HG02973 (cell line): ENCODE results near the gene EIF3L.

ENCODE experiments used
- ATAC-seq: cut with Tn5 transposase; IDR thresholded peaks from one replicate; pipeline ENCODE4 v1.9.1; 2021; ENCODE audit warnings: moderate library complexity; ENCODE audit not compliant: unreplicated experiment

EIF3L gene

DNA sequence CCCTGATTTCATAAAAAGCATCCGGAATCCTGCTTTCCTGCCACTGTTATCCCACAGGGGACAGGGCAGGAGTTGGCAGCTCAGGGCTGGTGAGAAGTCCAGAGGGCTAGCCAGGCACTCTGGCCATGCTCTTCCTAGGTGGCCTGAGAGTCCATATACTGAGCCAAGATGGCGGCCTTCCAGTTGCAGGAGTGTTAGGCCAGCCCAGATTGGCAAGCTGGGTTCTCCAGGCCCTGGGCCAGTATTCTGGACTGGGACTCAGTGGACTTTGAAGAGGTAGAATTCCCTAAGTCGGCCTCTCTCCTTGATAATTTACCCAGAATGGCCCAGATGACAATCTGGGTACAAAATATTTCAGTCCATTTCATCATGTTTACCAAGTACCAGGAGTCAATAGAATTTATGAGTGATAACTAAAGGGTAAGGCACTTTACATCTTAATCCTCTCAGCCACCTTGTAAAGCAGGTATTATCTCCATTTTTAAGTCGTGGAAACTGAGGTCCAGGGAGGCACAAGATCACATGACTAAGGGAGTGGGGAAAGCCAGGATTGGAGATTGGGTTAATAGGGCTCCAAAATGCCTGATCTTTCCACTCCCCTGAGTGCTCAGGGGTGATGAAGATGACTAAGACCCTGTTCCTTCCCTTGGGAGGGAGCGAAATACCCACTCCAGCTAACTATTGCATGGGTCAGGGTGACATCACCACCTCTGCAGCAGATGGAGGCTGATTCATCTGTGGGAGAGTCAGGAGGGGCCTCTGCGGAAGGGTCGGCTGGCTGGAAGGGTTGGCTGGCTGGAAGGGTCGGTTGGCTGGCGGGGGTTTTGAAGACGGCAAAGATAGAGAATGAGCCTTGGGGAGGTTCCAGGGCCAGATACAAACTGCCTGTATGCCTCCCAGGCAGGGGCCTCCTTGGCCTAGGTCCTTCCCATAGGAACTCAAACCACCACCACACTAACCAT is 55.6 kb downstream of the EIF3L start:
- ATAC-seq = no peak

DNA sequence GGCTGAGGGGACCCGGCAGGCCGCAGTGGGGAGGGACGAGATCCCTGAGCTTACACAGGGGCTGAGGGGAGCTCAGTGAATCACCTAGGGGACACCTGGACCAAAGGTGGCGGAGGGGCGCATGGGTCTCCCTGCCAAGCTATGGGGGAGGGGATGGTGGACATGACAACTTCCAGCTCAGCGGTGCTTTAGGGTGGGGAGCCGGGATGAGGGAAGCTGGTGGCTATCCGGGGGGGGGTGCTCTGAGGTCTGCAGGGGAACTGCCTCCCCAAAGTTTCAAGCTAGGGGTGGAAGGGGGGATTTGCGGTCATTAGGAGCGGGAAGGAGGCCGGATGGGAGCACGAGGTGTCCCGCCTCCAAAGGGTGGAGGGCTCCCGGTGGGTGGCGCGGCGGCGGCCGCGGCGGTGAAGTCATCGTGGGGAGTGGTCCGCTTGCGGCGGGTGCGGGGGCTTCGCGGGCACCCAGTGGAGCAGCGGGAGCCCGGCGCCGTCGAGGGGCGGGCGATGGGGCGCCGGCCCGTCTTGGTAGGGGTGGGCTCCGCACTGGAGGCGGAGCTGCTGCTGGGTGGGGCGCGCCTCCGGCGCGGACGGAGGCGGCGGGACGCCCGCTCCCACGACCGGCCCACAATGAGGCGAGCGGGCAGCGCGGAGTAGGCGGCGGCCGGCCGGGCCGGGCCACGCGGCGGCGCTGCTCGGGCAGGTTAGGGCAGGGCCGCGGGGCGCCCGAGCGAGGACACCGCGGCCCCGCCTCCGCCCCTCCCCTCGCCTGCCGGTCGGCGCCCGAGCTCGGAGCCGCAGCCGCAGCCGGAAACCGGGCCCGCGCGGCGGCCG is 56.5 kb downstream of the EIF3L start, which contains the start of gene MICALL1:
MICALL1 (plus strand) TSS at position 764 of the 830 bp plus-strand sequence. CDS start 126 bp downstream, outside the sequence.
- ATAC-seq = peak; percentile 67

DNA sequence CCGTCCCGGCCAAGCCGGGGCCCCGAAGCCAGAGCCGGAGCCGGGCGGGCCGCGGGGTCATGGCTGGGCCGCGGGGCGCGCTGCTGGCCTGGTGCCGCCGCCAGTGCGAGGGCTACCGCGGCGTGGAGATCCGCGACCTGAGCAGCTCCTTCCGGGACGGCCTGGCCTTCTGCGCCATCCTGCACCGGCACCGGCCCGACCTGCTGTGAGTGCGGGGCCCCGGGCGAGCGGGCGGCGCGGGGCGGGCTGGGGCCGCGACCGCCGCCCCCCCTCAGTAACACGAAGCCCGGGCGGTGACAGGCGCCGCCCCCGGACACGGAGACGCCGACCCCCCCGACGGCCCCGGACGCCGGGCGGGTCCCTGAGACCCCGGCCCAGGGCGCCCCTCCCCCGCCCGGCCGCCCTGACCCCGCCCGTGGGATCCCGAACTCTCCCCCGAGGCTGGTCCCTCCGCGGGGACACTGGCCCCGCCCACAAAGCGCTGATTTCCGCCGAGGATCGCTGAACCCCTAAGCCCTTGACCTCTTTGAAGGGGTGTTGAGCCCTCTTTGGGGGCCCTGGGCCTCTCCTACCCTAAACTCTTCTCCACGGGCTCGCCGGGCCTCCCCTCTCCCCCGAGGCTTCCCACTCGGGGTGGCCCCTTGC is 57.3 kb downstream of the EIF3L start:
- peak; percentile 8 for ATAC-seq

DNA sequence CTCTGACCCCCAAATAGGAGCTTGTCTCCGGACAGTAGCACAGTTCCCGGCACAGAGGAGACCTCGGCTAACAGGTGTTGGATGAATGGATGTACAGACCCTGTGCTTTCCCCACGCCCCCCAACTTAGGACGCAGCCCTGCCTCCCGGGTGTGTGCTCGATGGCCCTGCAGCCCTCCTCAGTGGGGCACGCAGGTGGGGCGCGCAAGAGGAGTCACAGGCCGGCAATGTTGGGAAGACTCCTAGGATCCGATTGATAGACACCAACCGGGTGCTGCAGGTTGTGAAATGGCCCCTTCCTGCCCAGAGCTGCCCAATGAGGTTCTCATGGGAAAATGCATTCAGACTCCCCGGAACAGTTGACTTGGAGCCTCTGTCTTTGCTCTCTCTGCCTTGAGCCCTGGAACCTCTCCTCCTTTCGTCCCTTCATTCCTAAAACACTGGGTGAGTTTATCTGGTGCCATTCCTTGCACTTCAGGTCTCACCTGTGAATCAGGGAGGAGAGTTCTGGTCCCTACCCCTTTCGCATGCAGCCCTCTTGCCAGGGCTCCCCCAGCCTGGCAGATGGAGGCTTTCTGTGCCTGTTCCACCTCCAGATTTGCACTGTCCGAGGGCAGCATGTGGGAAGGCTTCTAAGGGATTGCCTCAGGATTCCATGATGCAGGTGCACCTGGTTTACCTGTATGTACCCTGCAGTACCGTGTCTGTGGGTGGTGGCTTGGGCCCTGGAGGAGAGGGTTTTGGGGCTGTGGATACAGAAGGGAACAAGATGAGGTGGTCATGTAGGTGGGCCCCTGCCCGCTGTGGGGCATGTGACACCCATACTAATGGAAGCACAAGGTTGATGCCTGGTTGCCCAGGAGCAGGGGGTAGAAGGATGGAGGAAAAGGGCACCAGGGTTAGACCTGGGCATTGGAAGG is 58.1 kb downstream of the EIF3L start:
- no peak for ATAC-seq

DNA sequence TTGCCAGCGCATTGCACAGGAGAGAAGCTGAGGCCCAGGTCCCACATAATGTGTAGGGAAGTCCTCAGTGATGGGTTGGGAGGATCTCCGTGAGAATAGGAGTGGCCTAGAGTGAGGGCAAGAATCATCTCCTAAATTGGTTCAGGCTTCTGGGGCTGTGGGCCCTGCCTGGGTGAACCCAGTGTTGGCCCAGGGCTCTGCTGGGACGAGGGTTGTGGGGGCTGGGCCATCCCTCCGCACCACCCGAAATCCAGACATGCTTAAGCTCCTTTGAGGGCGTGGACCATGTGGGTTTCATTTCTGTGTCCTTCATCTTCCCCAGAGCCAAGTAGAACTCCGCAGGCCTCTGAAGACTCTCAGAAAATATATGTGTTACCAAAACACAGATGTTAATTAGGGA is 60.5 kb downstream of the EIF3L start:
- ATAC-seq = no peak

DNA sequence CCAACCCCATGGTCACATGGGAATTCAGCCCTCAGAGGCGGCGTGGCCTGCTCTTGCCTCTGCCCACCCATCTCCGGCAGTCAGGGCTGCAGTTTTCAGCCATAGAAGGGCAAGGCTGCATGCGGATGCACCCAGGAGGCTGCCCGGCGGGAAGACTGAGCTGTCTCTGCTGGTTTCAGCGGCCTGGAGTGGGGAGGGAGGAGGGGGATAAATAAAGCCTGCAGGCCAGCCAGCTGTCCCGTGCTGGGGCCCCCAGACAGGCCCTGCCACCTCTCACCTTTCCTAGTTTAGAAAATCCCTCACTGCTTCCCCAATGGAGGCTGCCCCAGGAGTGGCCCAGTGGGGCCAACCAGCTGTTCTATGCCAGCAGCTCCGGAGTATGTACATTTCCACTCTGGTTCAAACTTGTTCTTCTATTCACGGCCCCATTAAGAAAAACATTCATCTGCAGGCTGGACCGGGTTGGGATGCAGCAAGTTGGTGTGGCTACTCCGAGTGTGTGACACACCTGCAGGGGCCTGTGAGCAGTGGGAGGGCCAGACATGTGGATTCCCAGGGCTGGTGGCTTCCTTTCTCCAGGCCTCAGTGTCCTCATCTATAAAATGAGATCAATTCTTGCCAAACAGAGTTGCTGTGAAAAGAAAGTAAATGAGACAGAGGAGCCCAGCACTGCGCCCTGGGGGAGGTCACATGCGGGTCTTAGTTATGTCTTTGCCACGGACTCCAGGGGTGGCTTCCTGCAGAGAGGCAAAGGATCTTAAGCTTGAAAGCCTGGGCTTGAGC is 61.9 kb downstream of the EIF3L start:
- no peak for ATAC-seq

DNA sequence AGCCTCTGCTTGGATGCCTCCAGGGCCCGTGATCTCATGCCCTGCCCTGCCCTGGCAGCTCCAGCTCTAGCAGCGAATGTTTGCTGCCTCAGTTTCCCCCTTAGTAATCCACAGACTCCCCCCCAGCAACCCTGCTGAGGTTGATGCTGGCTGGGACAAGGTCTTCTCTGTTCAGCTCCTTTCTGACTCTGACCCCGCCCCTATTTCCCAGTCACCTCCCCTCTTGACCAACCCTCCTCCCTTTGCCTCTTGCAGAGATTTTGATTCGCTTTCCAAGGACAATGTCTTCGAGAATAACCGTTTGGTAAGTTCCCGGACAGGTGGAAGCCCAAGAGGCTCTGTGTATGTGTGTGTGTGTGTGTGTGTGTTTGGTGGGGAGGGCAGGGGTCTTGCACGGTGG is 62.5 kb downstream of the EIF3L start:
- ATAC-seq = no peak

DNA sequence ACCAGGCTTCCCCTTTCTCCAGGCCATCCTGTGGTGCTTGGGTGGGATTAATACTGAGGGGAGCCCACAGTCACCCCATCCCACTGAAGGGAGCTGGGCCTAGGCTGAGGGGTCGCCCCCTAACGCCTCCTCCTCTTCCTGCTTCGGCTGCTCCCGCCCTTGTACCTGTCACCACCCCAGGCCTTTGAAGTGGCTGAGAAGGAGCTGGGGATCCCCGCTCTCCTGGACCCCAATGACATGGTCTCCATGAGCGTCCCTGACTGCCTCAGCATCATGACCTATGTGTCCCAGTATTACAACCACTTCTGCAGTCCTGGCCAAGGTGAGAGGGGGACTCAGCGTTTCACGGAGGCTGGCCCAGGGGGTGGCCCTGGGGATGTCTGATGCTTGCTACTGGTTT is 63.0 kb downstream of the EIF3L start:
- no peak for ATAC-seq

DNA sequence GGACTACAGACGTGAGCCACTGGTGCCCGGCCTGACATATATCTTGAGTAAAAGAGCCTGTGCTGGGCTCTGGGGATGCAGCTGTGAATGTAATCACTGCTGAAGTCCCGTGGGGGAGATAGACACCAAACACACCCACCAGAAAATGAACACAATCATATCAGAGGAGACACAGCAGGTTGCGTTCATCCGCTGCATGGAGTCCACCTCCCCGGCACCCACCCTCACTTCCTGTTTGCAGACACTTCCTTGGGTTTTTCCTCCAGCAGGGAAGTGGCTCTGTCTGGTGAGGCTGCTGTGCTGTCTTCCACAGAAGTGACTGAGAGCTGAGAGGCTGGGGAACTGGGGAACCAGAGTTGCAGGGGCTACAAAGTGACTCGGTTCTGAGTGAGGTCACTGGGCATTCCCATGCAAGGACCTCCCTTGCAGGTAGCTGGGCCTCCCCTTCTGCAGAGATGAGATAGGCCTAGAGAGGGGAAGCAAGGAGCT is 64.1 kb downstream of the EIF3L start:
- ATAC-seq = no peak

DNA sequence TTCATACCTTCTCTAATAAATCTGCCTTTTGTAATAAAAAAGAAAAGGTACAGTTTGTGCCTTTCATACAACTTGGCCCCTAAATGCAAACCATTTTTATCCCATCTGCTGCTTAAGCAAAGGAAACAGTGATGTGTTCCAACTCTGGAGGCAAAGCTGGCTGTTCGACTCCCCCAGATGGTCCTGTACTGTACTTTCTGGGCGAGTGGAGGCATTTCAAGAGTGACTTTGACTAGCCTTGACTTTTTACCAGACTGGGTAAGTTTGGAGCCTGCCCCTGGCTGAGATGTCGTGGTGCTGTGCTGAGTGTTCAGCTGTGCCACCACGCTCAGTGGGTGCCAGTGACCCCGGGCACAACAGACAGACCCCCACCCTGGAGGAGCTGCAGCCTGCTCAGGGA is 67.1 kb downstream of the EIF3L start:
- ATAC-seq = no peak

DNA sequence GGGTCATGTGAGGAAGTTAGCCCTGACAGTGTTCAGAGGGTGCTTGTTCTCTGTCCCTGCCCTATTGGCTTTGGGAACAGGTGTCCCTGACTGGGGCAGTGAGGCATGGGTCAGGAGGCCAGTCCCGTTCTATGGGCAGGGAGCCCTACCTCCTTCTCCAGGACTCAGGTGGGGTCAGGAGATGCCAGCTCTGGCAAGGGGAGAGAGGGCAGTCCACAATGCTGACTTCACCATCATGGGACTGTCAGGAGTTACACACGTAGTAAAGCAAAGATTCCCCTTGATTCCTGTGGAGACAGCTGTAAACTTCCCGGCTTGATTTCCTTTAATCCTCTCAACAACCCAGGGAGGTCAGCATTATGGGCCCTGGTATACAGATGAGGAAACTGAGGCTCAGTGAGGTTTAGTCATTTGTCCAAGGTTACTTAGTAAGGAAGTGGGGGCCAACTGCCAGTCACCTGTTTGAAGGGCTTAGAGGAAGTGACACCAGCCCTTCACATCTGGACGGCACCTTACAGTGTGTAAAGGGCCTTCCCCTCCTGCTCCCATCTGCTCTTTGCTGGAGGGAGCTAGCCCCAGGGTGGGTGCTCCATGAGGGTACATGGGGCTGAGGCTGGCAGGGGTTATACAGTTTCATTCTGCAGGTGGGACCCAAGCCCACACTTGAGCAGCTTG is 68.8 kb downstream of the EIF3L start:
- no peak for ATAC-seq

DNA sequence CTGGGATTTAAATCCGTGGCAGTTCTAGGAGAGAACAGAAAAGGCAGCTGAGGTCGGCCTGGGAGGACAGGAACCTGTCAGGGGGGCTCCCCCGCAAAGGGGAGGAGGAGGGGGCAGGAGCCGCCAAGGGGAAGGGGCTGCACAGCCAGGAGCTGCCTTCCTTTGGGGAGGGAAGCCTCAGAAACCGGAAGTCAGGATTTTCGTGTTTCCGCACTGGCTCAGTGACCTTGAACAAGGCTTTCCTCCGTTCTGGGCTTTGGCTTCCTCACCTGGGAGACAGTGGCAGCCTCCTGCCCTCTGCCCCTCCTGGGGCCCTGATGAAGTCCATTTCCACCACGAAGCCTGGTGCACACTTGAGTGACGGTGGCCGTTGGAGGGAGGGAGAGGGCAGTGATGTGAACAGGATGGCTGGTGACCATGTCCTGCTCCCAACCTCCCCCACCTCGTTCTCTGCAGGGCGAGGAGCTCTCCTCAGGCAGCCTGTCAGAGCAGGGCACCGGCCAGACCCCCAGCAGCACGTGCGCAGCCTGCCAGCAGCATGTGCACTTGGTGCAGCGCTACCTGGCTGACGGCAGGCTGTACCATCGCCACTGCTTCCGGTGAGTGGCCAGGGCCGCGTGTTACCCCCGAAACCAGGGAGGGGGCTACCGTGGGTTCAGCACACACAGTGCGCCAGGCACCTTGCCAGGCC is 69.5 kb downstream of the EIF3L start:
- ATAC-seq = no peak

DNA sequence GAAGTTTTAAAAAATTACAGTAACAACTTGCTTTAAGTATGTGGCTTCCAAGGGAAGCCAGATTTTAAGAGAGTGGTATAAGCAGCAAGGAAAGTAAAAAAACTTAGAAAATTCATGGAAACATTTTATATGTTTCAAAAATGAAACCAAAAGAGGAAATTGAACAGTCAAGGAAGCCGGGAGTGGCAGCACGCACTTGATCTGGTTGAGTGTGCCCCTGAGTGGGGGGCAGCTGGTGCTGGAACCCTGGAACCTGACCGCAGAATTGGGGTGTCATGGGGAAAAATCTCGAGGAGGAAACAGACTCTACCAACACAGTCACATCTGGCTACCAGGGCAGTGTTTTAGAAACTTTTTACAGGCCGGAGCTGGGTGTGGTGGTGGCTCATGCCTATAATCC is 70.9 kb downstream of the EIF3L start:
- no peak for ATAC-seq

DNA sequence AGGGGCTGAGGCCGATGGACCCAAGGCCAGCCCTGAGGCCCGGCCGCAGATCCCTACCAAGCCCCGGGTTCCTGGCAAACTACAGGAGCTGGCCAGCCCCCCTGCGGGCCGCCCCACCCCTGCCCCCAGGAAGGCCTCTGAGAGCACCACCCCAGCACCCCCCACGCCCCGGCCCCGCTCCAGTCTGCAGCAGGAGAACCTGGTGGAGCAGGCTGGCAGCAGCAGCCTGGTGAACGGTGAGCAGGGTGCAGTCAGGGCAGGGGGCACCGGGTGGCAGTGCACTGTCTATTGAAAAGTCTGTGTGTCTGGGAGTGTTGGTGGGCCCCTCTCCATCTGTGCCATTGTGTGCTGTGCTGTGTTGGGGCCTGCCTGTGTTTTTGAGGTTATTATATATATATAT is 73.0 kb downstream of the EIF3L start:
- ATAC-seq = no peak

DNA sequence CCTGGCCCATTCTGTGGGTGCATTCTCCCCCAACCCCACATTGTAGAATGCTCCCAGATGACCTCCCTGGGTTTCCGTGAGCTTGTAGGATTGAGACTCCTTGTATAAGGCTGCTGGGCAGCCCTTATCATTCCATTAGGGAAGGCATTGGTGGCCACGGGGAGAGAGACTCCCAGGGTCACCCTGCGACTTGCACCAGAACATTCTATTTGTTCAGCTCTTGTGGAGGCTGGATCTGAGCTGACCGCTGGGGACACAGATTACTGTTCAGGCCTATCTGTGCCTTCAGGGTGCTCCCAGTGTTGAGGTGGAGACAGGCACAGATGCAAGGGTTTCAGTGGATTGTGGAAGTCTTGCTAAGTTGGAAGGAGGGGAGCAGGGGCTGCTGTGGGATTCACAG is 74.7 kb downstream of the EIF3L start:
- no peak for ATAC-seq

DNA sequence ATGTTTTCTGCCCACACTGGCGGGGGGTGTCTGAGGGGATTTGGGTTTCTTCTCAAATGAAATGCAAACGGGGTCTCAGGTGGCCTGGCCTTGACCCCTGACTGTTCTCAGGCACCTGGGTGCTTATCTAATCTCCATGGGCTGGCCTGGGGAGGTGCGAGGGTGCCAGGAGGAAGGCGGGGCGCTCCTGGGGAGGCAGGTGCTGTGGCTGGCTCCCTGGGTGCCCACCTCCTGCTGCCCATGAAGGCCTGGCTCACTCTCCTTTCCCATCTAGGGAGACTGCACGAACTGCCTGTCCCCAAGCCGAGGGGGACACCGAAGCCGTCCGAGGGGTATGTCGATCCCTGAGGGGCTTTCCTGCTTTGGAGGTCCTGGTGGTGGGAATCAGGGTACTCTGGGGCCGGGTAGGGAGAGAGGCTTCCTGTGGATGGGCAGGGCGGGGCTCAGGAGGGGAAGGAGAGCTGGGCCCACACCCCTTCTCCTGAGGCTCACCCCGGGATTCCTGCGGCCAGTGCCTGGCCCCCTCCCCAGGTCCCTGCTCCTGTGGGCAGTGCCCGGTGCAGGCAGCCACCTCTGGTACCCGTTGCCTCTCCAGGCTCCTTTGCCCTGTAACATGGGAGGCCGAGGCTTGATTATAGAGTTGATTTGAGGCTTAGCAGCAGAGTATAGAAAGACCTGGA is 75.3 kb downstream of the EIF3L start:
- ATAC-seq = no peak

DNA sequence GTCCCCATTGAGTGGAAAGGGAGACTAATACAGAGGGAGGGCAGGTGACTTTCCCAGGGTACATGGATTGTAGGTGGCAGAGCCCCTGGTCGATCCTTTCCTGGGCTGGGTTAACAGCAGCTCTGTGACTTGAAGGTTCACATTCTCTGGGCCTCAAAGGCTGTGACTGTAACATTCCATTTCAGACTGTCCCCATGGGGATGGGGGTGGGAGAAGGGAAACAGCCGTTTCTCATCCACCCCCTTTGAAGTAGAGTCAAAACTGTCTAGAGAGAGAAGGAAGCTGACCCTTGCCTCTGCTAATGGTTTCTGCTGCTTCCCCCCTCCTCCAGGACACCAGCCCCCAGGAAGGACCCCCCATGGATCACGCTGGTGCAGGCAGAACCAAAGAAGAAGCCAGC is 76.1 kb downstream of the EIF3L start:
- no peak for ATAC-seq

DNA sequence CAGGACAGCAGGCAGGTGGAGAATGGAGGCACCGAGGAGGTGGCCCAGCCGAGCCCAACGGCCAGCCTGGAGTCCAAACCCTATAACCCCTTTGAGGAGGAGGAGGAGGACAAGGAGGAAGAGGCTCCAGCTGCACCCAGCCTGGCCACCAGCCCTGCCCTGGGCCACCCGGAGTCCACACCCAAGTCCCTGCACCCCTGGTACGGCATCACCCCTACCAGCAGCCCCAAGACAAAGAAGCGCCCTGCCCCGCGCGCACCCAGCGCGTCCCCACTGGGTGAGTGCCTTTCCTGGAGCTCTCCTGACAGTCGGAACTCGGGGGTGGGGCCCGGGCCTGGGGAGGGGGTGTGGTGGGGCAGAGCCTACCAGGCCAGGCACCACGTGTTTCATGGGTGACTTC is 76.5 kb downstream of the EIF3L start:
- ATAC-seq = no peak
